OCI-LY3 (cell line): Measurements from ENCODE around the gene ESRRG.

Experiments
- H2AFZ ChIP-seq: fragments of 200-600, 300-600 bp; shearing (Covaris generic); 2 replicates; pipeline ENCODE4 v1.6.0; 2014; ENCODE audit warnings: antibody characterized with exemption, low read depth, low read length
- H3K27ac ChIP-seq: fragments of 200-600, 300-600 bp; sonication (generic); 2 replicates; pipeline ENCODE4 v1.5.1; 2014; ENCODE audit warnings: mild to moderate bottlenecking, low read length, moderate library complexity, mixed read lengths
- H3K27me3 ChIP-seq: fragments of 200-600, 300-600 bp; sonication (generic); 2 replicates; pipeline ENCODE4 v1.6.1; 2014; ENCODE audit warnings: low read depth, low read length, mixed read lengths
- H3K36me3 ChIP-seq: fragments of 200-600, 300-600 bp; sonication (generic); replicated peaks from 2 replicates; pipeline ENCODE3; 2014; ENCODE audit warnings: low read depth, low read length, mixed read lengths
- H3K4me1 ChIP-seq: fragments of 300-600, 200-600 bp; sonication (generic); 2 replicates; pipeline ENCODE4 v1.6.1; 2014; ENCODE audit warnings: low read length, mixed read lengths
- H3K4me2 ChIP-seq: fragments of 200-600, 300-600 bp; sonication (generic); 2 replicates; pipeline ENCODE4 v1.6.1; 2014; ENCODE audit warnings: low read length, mixed read lengths
- H3K4me3 ChIP-seq: fragments of 300-600, 200-600 bp; sonication (generic); 2 replicates; pipeline ENCODE4 v1.5.1; 2014; ENCODE audit warnings: antibody characterized with exemption, mild to moderate bottlenecking, low read length, moderate library complexity
- H3K79me2 ChIP-seq: fragments of 300-600, 200-600 bp; shearing (Covaris generic); 2 replicates; pipeline ENCODE4 v1.6.1; 2014; ENCODE audit warnings: mild to moderate bottlenecking, low read length, mixed read lengths
- H3K9ac ChIP-seq: fragments of 300-600, 200-600 bp; shearing (Covaris generic); 2 replicates; pipeline ENCODE4 v1.6.0; 2014; ENCODE audit warnings: mild to moderate bottlenecking, low read length, moderate library complexity
- H3K9me3 ChIP-seq: fragments of 200-600, 300-600 bp; shearing (Covaris generic); 2 replicates; pipeline ENCODE4 v1.6.1; 2014; ENCODE audit warnings: low read length, mixed read lengths; ENCODE audit not compliant: insufficient read depth
- H4K20me1 ChIP-seq: fragments of 200-600, 300-600 bp; sonication (generic); 2 replicates; pipeline ENCODE4 v1.6.1; 2016; ENCODE audit warnings: low read length, mixed read lengths; ENCODE audit not compliant: insufficient read depth
- CTCF ChIP-seq: fragments of 200-600, 300-600 bp; sonication (generic); IDR thresholded peaks from 2 replicates; pipeline ENCODE4 v1.5.1; 2014; ENCODE audit warnings: antibody characterized with exemption, low read length, low read depth
- EZH2phosphoT487 ChIP-seq: fragments of 200-600 bp; shearing (Covaris generic); IDR thresholded peaks from 2 replicates; pipeline ENCODE4 v1.6.1; 2018; ENCODE audit warnings: antibody characterized with exemption, mixed run types, low read depth

The ESRRG gene

GRCh38 chr1:216627252-216627651 is 96.0 kb downstream of the ESRRG start:
- no peak overlapping the region for H3K4me3 ChIP-seq
- no peaks in the 10 kb centered on the region for H3K9me3 ChIP-seq
- H3K4me1 ChIP-seq, result no peaks in the 10 kb centered on the region
- no peak overlapping the region for H3K27ac ChIP-seq
- H3K36me3 ChIP-seq, result no peaks in the 10 kb centered on the region
- H4K20me1 ChIP-seq, result no peaks in the 10 kb centered on the region
- no peak overlapping the region for H3K4me2 ChIP-seq
- no peaks in the 10 kb centered on the region for H3K27me3 ChIP-seq
- TF ChIP-seq CTCF (no peak), EZH2phosphoT487 (no peak)
- H3K79me2 ChIP-seq, result no peaks in the 10 kb centered on the region
- no peak overlapping the region for H3K9ac ChIP-seq
- H2AFZ ChIP-seq, result no peak overlapping the region

- TF ChIP-seq CTCF (no peak), EZH2phosphoT487 (no peak)
- Histone ChIP-seq H3K27ac (no peak overlapping the region), H3K79me2 (no peaks in the 10 kb centered on the region), H2AFZ (no peak overlapping the region), H3K36me3 (no peaks in the 10 kb centered on the region), H3K27me3 (no peaks in the 10 kb centered on the region), H3K4me2 (no peak overlapping the region), H3K9me3 (no peaks in the 10 kb centered on the region), H4K20me1 (no peaks in the 10 kb centered on the region), H3K4me1 (no peaks in the 10 kb centered on the region), H3K9ac (no peak overlapping the region), H3K4me3 (no peak overlapping the region)
Measured at GRCh38 chr1:216626394-216627067, 96.7 kb downstream of the ESRRG start.

- Histone ChIP-seq H2AFZ (no peak overlapping the region), H3K4me2 (no peak overlapping the region), H3K79me2 (no peaks in the 10 kb centered on the region), H3K4me1 (no peaks in the 10 kb centered on the region), H3K27me3 (no peaks in the 10 kb centered on the region), H3K9me3 (no peaks in the 10 kb centered on the region), H4K20me1 (no peaks in the 10 kb centered on the region), H3K9ac (no peak overlapping the region), H3K27ac (no peak overlapping the region), H3K4me3 (no peak overlapping the region), H3K36me3 (no peaks in the 10 kb centered on the region)
- TF ChIP-seq EZH2phosphoT487 (no peak), CTCF (no peak)
Measured at GRCh38 chr1:216621536-216621935, 101.7 kb downstream of the ESRRG start.

GRCh38 chr1:216617081-216617875 is 106.0 kb downstream of the ESRRG start:
- no peak overlapping the region for H3K9ac ChIP-seq

More at GRCh38 chr1:216617081-216617875, 106.0 kb downstream of the ESRRG start:
- no peaks in the 10 kb centered on the region for H3K36me3 ChIP-seq
- H3K79me2 ChIP-seq, result no peaks in the 10 kb centered on the region
- H4K20me1 ChIP-seq, result no peaks in the 10 kb centered on the region
- H2AFZ ChIP-seq, result no peak overlapping the region
- H3K27me3 ChIP-seq, result no peaks in the 10 kb centered on the region
- no peaks in the 10 kb centered on the region for H3K9me3 ChIP-seq
- no peak for TF ChIP-seq CTCF
- no peak overlapping the region for H3K27ac ChIP-seq
- H3K4me3 ChIP-seq, result no peak overlapping the region
- H3K4me2 ChIP-seq, result no peak overlapping the region
- H3K4me1 ChIP-seq, result no peaks in the 10 kb centered on the region
